Kidney capillary endothelial cell (primary cell): ENCODE data around the gene MET.
"Not testable (repeated sequence)": the region's sequence is repeated elsewhere in the genome, so short reads cannot be mapped to it uniquely, and the experiment has no call there.

ENCODE experiments used
- DNase-seq: peaks from one replicate; pipeline ENCODE4 v3.0.0-alpha.2; 2018; ENCODE audit warnings: low spot score

The MET gene

GRCh38 chr7:116671681-116672595 is at the start of gene MET:
MET (plus strand) TSS chr7:116672196; CDS start chr7:116699085, 26,889 bp downstream.
- DNase-seq, result peak; percentile 71

- DNase-seq, result no peak
These were observed 45.1 kb upstream of the MET start for GRCh38 chr7:116626886-116627285.

- no peak for DNase-seq
These were observed 42.9 kb upstream of the MET start for GRCh38 chr7:116629051-116629463.

GRCh38 chr7:116630357-116630756 is 41.6 kb upstream of the MET start:
- DNase-seq, result no peak

GRCh38 chr7:116630932-116631671 is 40.9 kb upstream of the MET start:
- DNase-seq, result no peak

- DNase-seq, result no peak
These were observed 40.3 kb upstream of the MET start for GRCh38 chr7:116631676-116632075.

- DNase-seq, result no peak
These were observed 39.6 kb upstream of the MET start for GRCh38 chr7:116632384-116632783.

GRCh38 chr7:116633131-116633988 is 38.6 kb upstream of the MET start:
- DNase-seq, result no peak

GRCh38 chr7:116636997-116637396 is 35.0 kb upstream of the MET start:
- no peak for DNase-seq

- DNase-seq, result not testable (repeated sequence)
These were observed 33.4 kb upstream of the MET start for GRCh38 chr7:116638592-116638991.

GRCh38 chr7:116641551-116642153 is 30.3 kb upstream of the MET start:
- DNase-seq, result no peak

GRCh38 chr7:116643148-116643547 is 28.8 kb upstream of the MET start:
- not testable (repeated sequence) for DNase-seq

- DNase-seq, result no peak
These were observed 27.4 kb upstream of the MET start for GRCh38 chr7:116644628-116645027.

GRCh38 chr7:116647290-116647689 is 24.7 kb upstream of the MET start:
- DNase-seq, result no peak

GRCh38 chr7:116647861-116648260 is 24.1 kb upstream of the MET start:
- no peak for DNase-seq

- DNase-seq, result no peak
These were observed 21.6 kb upstream of the MET start for GRCh38 chr7:116650436-116650835.

GRCh38 chr7:116652793-116653192 is 19.2 kb upstream of the MET start:
- no peak for DNase-seq

GRCh38 chr7:116653204-116653603 is 18.8 kb upstream of the MET start:
- DNase-seq, result peak; percentile 37

GRCh38 chr7:116653646-116654045 is 18.4 kb upstream of the MET start:
- DNase-seq, result no peak

GRCh38 chr7:116659248-116659647 is 12.7 kb upstream of the MET start:
- not testable (repeated sequence) for DNase-seq

GRCh38 chr7:116661865-116662264 is 10.1 kb upstream of the MET start:
- DNase-seq, result no peak

GRCh38 chr7:116663744-116664143 is 8.3 kb upstream of the MET start:
- no peak for DNase-seq
